Stimulated activated naive CD8-positive, alpha-beta T cell treated with anti-CD3 and anti-CD28 coated beads, Interleukin-15, Interleukin-2, amounts not matched to agents 100 ng/mL and 50 ng/mL, for 24 hours (primary cell): ENCODE results near the gene PEX19.

Source experiments
- H3K27ac Mint-ChIP-seq: one replicate; pipeline ENCODE4 v1.8.0; 2021; ENCODE audit warnings: mild to moderate bottlenecking, mixed read lengths
- H3K27me3 Mint-ChIP-seq: one replicate; pipeline ENCODE4 v1.8.0; 2021; ENCODE audit warnings: mixed read lengths
- H3K36me3 Mint-ChIP-seq: one replicate; pipeline ENCODE4 v1.8.0; 2021; ENCODE audit warnings: low read depth, mixed read lengths
- H3K4me1 Mint-ChIP-seq: one replicate; pipeline ENCODE4 v1.8.0; 2021; ENCODE audit warnings: low read depth, mixed read lengths
- H3K4me3 Mint-ChIP-seq: one replicate; pipeline ENCODE4 v1.8.0; 2021; ENCODE audit warnings: mild to moderate bottlenecking, mixed read lengths
- H3K9me3 Mint-ChIP-seq: one replicate; pipeline ENCODE4 v1.8.0; 2021; ENCODE audit warnings: mixed read lengths

Gene PEX19

GRCh38 chr1:160237558-160237957 is 47.4 kb downstream of the PEX19 start:
- H3K4me1 Mint-ChIP-seq, result peaks cover 14% of the 10 kb centered on the region
- H3K27me3 Mint-ChIP-seq, result no peaks in the 10 kb centered on the region
- H3K4me3 Mint-ChIP-seq, result no peak overlapping the region
- H3K27ac Mint-ChIP-seq, result no peak overlapping the region
- peaks cover 76% of the 10 kb centered on the region for H3K36me3 Mint-ChIP-seq
- H3K9me3 Mint-ChIP-seq, result no peaks in the 10 kb centered on the region

GRCh38 chr1:160236806-160237205 is 48.1 kb downstream of the PEX19 start:
- no peaks in the 10 kb centered on the region for H3K27me3 Mint-ChIP-seq
- H3K4me1 Mint-ChIP-seq, result peaks cover 14% of the 10 kb centered on the region
- no peak overlapping the region for H3K4me3 Mint-ChIP-seq
- H3K9me3 Mint-ChIP-seq, result no peaks in the 10 kb centered on the region
- no peak overlapping the region for H3K27ac Mint-ChIP-seq
- peaks cover 74% of the 10 kb centered on the region for H3K36me3 Mint-ChIP-seq

- no peaks in the 10 kb centered on the region for H3K9me3 Mint-ChIP-seq
- H3K27me3 Mint-ChIP-seq, result no peaks in the 10 kb centered on the region
- no peak overlapping the region for H3K4me3 Mint-ChIP-seq
- peaks cover 14% of the 10 kb centered on the region for H3K4me1 Mint-ChIP-seq
- H3K27ac Mint-ChIP-seq, result peak overlapping the region; percentile 52
- H3K36me3 Mint-ChIP-seq, result peaks cover 71% of the 10 kb centered on the region
Observed at GRCh38 chr1:160232911-160233310, 52.0 kb downstream of the PEX19 start.

- no peaks in the 10 kb centered on the region for H3K9me3 Mint-ChIP-seq
- H3K27me3 Mint-ChIP-seq, result no peaks in the 10 kb centered on the region
- peaks cover 47% of the 10 kb centered on the region for H3K36me3 Mint-ChIP-seq
- H3K4me3 Mint-ChIP-seq, result no peak overlapping the region
- H3K27ac Mint-ChIP-seq, result no peak overlapping the region
- no peaks in the 10 kb centered on the region for H3K4me1 Mint-ChIP-seq
Observed at GRCh38 chr1:160228431-160228830, 56.5 kb downstream of the PEX19 start.

GRCh38 chr1:160227561-160227960 is 57.4 kb downstream of the PEX19 start:
- peaks cover 44% of the 10 kb centered on the region for H3K36me3 Mint-ChIP-seq
- no peaks in the 10 kb centered on the region for H3K4me1 Mint-ChIP-seq
- no peak overlapping the region for H3K4me3 Mint-ChIP-seq
- H3K27ac Mint-ChIP-seq, result no peak overlapping the region
- no peaks in the 10 kb centered on the region for H3K27me3 Mint-ChIP-seq
- no peaks in the 10 kb centered on the region for H3K9me3 Mint-ChIP-seq

GRCh38 chr1:160227034-160227433 is 57.9 kb downstream of the PEX19 start:
- Mint-ChIP-seq H3K27ac (no peak overlapping the region), H3K4me1 (no peaks in the 10 kb centered on the region), H3K36me3 (peaks cover 49% of the 10 kb centered on the region), H3K4me3 (no peak overlapping the region), H3K9me3 (no peaks in the 10 kb centered on the region), H3K27me3 (no peaks in the 10 kb centered on the region)
